ENCODE measurements around the gene EVL. TPM values are rescaled to one million over a fixed set of nuclear protein-coding genes. Genes with fewer than 3 reads are reported as not detected.
A peak's percentile ranks its signal among the peaks of the same experiment; 100 is the strongest.
"Not testable (repeated sequence)": the region's sequence is repeated elsewhere in the genome, so short reads cannot be mapped to it uniquely, and the experiment has no call there.

EVL gene
- total RNA-seq, 2 donors from 2014 or later = 493 to 560 TPM

DNA sequence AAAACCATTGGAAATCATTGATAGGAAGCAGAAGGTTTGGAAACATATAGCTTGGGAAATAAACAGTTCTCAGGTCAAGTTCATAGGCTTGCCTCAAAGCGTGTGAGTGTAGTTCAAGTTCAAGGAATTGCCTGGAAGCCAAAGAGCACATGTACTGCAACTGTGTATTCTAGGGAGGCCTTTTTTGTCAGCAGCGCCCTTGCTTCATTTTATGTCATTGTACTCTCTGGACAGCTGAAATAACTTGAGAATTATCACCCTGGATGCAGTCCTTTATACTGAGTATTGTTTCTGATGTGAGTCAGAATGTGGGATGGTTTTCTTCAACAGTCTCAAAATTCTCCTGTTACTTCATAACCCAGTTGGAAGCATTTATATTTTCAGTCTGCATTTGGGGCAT is 16.0 kb upstream of the EVL start:
- Mint-ChIP-seq H3K4me3 (peak overlapping the region; percentile 20), H3K36me3 (ENCODE audit: low read depth) (peaks cover 15% of the 10 kb centered on the region), H3K27me3 (no peaks in the 10 kb centered on the region), H3K4me1 (peaks cover 20% of the 10 kb centered on the region), H3K9me3 (no peaks in the 10 kb centered on the region), H3K27ac (peak overlapping the region; percentile 44)
- ATAC-seq (replicated peaks) = peak; percentile 65

DNA sequence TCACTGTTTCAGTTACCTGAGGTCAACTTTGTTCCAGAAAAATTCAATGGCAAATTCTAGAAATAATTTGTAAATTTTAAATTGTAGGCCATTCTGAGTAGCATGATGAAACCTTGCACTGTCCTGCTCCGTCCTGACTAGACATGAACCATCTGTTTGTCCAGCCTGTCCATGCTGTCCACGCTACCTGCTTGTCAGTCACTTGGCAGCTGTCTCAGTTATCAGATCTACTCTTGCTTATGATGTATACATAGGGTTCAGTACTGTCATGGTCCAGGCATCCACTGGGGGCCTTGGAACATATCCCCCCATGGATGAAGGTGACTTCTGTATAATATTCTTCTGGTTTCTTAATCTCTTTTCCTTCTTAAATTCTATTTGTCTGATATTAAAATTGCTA is 14.1 kb upstream of the EVL start:
- no peak overlapping the region for H3K4me3 Mint-ChIP-seq
- no peak for ATAC-seq (replicated peaks)
- no peak overlapping the region for H3K27ac Mint-ChIP-seq
- no peaks in the 10 kb centered on the region for H3K27me3 Mint-ChIP-seq
- no peaks in the 10 kb centered on the region for H3K9me3 Mint-ChIP-seq
- H3K4me1 Mint-ChIP-seq = peaks cover 15% of the 10 kb centered on the region
- H3K36me3 Mint-ChIP-seq (ENCODE audit: low read depth) = peaks cover 15% of the 10 kb centered on the region

DNA sequence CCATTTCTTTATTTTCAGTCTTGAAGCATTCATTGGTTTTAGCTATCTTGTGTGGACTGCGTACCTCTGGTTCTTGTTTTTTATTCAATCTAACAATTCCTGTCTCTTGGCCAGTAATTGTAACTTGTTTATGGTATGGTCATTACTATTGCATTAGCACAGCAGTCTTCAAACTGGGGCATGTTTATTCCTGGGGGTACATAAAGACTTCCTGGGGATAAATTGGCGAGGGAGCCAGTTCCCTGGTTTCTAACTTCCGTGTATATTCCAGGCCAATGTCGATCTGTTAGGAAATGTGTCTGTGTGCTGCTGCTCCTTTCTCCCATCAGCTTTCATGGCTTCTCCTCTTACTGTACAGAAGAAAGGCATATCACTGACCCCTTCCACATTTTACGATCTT is 13.7 kb upstream of the EVL start:
- H3K4me3 Mint-ChIP-seq = no peak overlapping the region
- peaks cover 16% of the 10 kb centered on the region for H3K36me3 Mint-ChIP-seq (ENCODE audit: low read depth)
- H3K4me1 Mint-ChIP-seq = peaks cover 15% of the 10 kb centered on the region
- ATAC-seq (replicated peaks) = no peak
- H3K27ac Mint-ChIP-seq = no peak overlapping the region
- H3K27me3 Mint-ChIP-seq = no peaks in the 10 kb centered on the region
- H3K9me3 Mint-ChIP-seq = no peaks in the 10 kb centered on the region

DNA sequence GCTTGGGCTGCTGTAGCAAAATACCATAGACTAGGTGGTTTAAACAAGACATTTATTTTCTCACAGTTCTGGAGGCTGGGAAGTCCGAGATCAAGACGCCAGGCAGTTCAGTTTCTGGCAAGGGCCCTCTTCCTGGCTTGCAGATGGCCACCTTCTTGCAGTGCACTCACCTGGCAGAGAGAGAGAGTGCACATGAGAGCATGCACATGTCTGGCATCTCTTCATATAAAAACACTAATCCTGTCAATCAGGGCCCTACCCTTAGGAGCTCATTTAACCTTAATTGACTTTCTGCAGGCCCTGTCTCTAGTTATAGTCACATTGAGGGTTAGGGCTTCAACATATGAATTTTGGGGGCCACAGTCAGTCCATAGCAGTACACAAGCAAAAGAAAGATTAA is 12.4 kb upstream of the EVL start:
- peaks cover 29% of the 10 kb centered on the region for H3K36me3 Mint-ChIP-seq (ENCODE audit: low read depth)
- no peak overlapping the region for H3K4me3 Mint-ChIP-seq
- no peaks in the 10 kb centered on the region for H3K9me3 Mint-ChIP-seq
- H3K4me1 Mint-ChIP-seq = peaks cover 25% of the 10 kb centered on the region
- no peak for ATAC-seq (replicated peaks)
- H3K27me3 Mint-ChIP-seq = no peaks in the 10 kb centered on the region
- H3K27ac Mint-ChIP-seq = no peak overlapping the region

DNA sequence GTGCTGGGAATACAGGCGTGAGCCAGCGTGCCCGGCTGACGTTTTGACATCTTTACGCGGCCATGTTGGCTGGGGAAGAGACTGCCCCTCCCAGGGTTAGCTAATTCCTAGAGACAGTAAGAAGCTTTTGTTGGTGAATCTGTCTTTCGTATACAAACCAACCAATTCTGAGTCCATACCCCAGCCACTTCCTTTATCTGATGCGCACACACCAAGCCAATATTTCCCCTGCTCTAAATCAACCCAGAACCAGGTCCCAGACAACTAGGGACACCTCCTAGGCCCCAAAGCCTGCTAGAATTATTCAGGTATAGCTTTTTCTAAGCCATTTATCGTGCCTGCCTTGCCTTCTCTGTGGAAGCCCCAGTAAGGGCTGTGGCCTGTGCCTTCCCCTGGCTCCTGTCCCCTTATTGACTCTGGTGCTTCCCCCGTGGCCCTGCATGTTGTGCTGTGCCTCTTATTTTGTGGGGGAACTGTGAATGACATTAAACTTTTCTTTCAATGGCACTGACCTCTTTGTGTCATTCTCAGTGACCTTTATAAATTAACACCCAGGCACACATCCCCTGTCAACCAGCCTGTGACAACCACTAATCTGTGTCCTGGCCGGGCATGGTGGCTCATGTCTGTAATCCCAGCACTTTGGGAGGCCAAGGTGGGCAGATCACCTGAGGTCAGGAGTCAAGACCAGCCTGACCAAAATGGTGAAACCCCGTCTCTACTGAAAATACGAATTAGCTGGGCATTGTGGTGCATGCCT is 10.7 kb upstream of the EVL start:
- Mint-ChIP-seq H3K36me3 (ENCODE audit: low read depth) (peaks cover 43% of the 10 kb centered on the region), H3K27ac (no peak overlapping the region), H3K9me3 (no peaks in the 10 kb centered on the region), H3K4me3 (no peak overlapping the region), H3K4me1 (peaks cover 31% of the 10 kb centered on the region), H3K27me3 (no peaks in the 10 kb centered on the region)
- no peak for ATAC-seq (replicated peaks)

DNA sequence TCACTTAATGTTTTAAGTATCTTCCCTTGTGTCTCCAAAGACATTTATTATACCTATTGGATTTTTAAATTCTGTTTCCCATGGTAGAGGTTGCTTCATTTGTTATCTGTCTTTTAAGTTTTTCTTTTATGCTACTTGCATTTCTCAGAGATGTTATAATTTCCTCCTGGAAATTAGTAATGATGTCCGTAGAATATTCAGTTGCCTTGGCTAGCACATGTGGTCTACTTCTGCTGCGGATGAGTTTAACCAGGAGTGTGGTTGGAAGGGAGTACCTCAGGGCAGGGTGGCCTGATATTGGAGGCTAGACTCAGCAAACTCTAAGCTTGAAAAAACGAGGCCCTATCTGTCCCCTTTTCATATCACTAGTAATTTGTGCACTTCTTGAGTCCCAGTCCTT is 8.8 kb upstream of the EVL start:
- Mint-ChIP-seq H3K4me1 (peaks cover 35% of the 10 kb centered on the region), H3K27me3 (no peaks in the 10 kb centered on the region)

DNA sequence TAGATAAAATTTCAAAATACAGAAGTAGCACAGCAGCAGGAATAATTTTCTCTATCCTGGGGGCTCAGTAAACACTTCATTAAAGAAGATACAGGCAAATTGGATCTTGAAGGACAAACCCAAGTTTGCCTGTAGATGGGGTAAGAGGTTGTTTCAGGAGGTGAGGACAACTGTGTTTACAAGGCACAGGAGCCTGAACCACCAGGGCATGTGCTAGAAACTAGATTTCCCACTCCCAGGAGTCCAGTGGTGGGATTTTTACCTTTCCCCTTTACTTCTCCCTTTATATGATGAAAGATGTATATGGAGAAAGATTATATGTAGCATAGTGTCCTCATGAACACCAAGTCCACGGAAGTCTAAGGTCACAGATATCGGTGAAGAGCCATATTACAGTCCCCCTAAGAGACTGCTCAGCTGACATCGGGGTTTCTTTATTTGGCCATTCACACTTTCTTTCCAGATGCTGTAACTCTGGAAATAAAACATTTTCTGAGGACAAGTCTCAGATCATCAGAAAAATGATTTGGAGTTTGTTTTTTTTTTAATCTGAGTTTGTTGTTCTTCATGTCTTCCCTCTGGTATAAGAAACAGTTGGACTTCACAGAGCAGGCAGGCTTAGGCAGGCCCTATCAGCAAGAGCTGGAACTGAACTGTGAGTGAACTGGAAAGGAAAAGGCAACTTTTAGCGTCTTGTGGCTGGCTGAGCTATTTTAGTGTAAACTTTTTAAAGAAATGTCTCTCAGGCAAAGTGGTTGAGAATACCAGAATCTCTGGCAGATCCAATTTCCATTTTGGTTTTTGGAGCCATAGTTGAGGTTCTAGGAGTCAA is 8.0 kb upstream of the EVL start:
- ATAC-seq (replicated peaks) = peak; percentile 35
- H3K36me3 Mint-ChIP-seq (ENCODE audit: low read depth) = peaks cover 32% of the 10 kb centered on the region
- H3K9me3 Mint-ChIP-seq = no peaks in the 10 kb centered on the region
- H3K27me3 Mint-ChIP-seq = no peaks in the 10 kb centered on the region
- peak overlapping the region; percentile 93 for H3K4me3 Mint-ChIP-seq
- peak overlapping the region; percentile 96 for H3K27ac Mint-ChIP-seq
- peaks cover 43% of the 10 kb centered on the region for H3K4me1 Mint-ChIP-seq

More for the DNA sequence above, 8.8 kb upstream of the EVL start:
- ATAC-seq (replicated peaks) = no peak
- Mint-ChIP-seq H3K36me3 (ENCODE audit: low read depth) (peaks cover 38% of the 10 kb centered on the region), H3K27ac (no peak overlapping the region), H3K4me3 (no peak overlapping the region), H3K9me3 (no peaks in the 10 kb centered on the region)

DNA sequence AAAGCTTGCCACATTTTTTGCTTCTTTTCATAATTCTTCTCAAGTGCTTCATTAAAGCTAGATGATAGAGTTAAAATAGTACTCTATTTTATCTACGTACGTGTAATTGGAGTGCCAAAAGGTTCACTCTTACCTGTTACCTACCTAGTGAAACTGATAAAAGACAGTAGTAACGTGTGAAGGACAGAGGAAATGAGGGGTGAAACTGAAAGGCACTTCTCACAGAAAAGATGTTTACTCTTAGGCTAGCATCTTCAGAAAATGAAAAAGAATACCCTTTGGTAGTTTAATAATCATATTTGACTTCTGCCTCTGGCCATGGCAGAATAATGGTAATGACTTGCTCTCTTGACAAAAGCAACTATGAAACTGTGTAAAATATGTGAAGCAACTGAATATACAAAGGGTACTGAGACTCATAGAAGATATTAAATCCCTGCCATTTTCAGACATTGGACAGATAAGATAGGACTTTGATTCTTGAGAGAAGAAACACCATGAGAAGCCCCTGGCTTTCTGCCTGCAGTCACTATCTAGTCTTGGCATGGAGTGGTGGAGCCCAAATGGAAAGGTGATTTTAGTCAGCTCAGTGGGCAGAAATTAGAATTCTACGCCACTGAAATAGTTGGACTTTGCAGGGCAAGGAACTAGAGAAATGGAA is 6.3 kb upstream of the EVL start:
- peak overlapping the region; percentile 96 for H3K27ac Mint-ChIP-seq
- H3K9me3 Mint-ChIP-seq = no peaks in the 10 kb centered on the region
- H3K27me3 Mint-ChIP-seq = no peaks in the 10 kb centered on the region
- peaks cover 32% of the 10 kb centered on the region for H3K36me3 Mint-ChIP-seq (ENCODE audit: low read depth)
- H3K4me1 Mint-ChIP-seq = peaks cover 59% of the 10 kb centered on the region
- H3K4me3 Mint-ChIP-seq = peak overlapping the region; percentile 93
- ATAC-seq (replicated peaks) = peak; percentile 28

DNA sequence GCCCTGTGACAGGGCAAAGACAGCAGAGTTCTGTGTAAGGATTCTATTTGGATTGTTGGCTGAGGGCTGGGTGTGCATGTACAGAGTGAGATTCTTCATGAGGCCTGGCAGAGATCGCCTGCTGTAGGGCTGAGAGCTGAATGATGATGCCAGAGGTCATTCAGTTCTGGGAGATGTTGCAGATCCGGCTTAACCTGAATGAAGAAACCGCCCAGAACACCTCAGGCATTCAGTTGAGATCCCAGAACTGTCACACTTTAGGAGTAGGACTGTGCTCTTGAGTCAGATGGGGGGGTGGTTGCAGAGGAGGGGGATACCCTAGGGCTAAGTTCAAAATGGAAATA is 5.8 kb upstream of the EVL start:
- H3K4me1 Mint-ChIP-seq = peaks cover 63% of the 10 kb centered on the region
- ATAC-seq (replicated peaks) = no peak
- H3K27me3 Mint-ChIP-seq = no peaks in the 10 kb centered on the region
- peak overlapping the region; percentile 93 for H3K4me3 Mint-ChIP-seq
- peaks cover 32% of the 10 kb centered on the region for H3K36me3 Mint-ChIP-seq (ENCODE audit: low read depth)
- no peaks in the 10 kb centered on the region for H3K9me3 Mint-ChIP-seq
- H3K27ac Mint-ChIP-seq = peak overlapping the region; percentile 96

DNA sequence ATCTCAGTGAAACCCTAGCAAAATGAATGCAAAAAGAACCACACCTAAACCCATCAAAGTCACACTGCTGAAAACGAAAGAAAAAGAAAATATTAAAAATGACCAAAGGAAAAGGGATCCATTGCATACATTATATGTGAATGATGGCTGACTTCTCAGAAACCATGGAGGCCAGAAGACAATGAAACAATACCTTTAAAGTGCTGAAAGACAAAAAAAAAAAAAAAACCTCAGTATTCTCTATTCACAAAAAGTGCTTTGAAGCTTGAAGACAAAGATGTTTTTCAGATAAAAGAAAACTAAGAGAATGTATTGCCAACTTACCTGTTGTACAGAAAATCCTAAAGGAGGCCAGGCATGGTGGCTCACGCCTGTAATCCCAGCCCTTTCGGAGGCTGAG is 4.5 kb upstream of the EVL start:
- H3K36me3 Mint-ChIP-seq (ENCODE audit: low read depth) = peaks cover 39% of the 10 kb centered on the region
- no peak for ATAC-seq (replicated peaks)
- H3K9me3 Mint-ChIP-seq = no peaks in the 10 kb centered on the region
- peak overlapping the region; percentile 93 for H3K4me3 Mint-ChIP-seq
- peaks cover 63% of the 10 kb centered on the region for H3K4me1 Mint-ChIP-seq
- peak overlapping the region; percentile 96 for H3K27ac Mint-ChIP-seq
- H3K27me3 Mint-ChIP-seq = no peaks in the 10 kb centered on the region

DNA sequence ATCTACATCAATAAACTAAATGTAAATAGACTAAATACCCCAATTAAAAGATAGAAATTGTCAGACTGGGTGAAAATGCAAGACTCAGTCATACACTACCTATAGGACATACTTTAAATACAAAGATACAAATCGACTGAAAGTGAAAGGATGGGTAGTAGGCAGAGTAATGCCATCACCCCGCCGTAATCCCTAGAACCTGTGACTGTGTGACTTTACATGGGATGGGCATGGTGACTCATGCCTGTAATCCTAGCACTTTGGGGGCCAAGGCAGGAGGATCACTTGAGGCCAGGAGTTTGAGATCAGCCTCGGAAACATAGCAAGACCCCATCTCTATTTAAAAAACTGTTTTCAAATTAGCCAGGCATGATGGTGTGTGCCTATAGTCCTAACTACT is 2.6 kb upstream of the EVL start:
- H3K27me3 Mint-ChIP-seq = no peaks in the 10 kb centered on the region
- peak; percentile 37 for ATAC-seq (replicated peaks)
- H3K4me1 Mint-ChIP-seq = peaks cover 58% of the 10 kb centered on the region
- peak overlapping the region; percentile 96 for H3K27ac Mint-ChIP-seq
- H3K9me3 Mint-ChIP-seq = no peaks in the 10 kb centered on the region
- H3K4me3 Mint-ChIP-seq = peak overlapping the region; percentile 93
- H3K36me3 Mint-ChIP-seq (ENCODE audit: low read depth) = peaks cover 46% of the 10 kb centered on the region

DNA sequence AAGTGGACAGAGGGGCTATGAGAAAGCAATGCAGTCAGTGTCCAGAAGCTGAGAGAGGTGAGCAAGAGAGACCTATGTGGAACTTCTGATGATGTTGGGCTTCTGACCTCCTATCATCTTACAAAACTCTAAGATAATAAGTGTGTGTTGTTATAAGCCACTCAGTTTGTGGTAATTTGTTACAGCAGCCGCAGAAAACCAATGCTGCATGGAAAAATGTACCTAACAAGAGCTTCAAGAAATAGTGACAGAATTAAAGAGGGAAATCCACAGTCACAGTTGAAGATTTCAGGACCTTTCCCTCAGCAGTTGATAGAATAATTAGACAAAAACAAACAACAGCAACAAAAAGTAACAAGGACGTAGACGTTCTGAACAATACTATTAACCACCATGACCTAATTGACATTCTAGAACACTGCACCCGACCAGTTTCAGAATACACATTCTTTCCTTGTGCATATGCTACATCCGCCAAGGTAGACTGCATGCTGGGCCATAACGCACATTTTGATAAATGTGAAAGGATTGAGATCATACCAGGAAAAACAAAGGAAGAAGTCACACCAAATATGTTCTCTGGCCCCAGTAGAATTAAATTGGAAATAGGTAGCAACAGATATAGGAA is 1.8 kb upstream of the EVL start:
- Mint-ChIP-seq H3K36me3 (ENCODE audit: low read depth) (peaks cover 49% of the 10 kb centered on the region), H3K27me3 (no peaks in the 10 kb centered on the region), H3K27ac (peak overlapping the region; percentile 96), H3K9me3 (no peaks in the 10 kb centered on the region), H3K4me3 (peak overlapping the region; percentile 93), H3K4me1 (peaks cover 56% of the 10 kb centered on the region)
- peak; percentile 27 for ATAC-seq (replicated peaks)

DNA sequence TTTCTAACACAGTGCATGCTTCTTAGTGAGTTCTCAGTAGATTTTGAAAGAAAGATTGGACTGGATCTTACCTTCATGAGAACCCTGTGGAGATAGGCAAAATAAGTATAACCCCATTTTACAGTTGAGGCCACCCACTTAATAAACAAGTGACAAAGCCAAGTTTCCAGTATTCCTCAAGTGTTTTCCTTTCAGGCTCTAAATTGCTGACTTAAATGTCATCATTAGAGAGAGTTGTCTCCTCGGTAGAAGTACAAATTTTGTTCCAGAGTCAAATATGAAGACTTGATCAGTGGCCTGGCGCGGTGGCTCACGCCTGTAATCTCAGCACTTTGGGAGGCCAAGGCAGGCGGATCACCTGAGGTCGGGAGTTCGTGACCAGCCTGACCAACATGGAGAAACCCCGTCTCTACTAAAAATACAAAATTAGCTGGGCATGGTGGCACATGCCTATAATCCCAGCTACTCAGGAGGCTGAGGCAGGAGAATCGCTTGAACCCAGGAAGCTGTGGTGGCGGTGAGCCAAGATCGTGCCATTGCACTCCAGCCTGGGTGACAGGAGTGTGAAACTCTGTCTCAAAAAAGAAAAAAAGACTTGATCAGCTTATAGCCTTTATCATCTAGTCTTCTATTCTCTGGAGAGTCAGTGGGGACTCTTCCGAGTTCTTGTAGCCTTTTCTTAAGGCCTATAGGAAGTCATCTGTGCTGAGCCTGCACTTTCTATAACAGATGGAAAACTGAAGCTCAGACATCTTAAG is 708 bp upstream of the EVL start:
- H3K36me3 Mint-ChIP-seq (ENCODE audit: low read depth) = peaks cover 49% of the 10 kb centered on the region
- peak overlapping the region; percentile 96 for H3K27ac Mint-ChIP-seq
- H3K4me3 Mint-ChIP-seq = peak overlapping the region; percentile 93
- not testable (repeated sequence) for ATAC-seq (replicated peaks); H3K9me3 Mint-ChIP-seq; H3K27me3 Mint-ChIP-seq
- peaks cover 45% of the 10 kb centered on the region for H3K4me1 Mint-ChIP-seq

Data from activated T-helper 17 cell treated with anti-CD3 and anti-CD28 coated beads, Interleukin-2, amount 50 U/mL, for 72 hours (primary cell).